Measurements from ENCODE around the gene CLGN. TPM values are rescaled to one million over a fixed set of nuclear protein-coding genes. Genes with fewer than 3 reads are reported as not detected.
"Not testable (repeated sequence)": the region's sequence is repeated elsewhere in the genome, so short reads cannot be mapped to it uniquely, and the experiment has no call there.

The CLGN gene
- total RNA-seq, 1 donor from 2014 or later, result 37.8 TPM

DNA sequence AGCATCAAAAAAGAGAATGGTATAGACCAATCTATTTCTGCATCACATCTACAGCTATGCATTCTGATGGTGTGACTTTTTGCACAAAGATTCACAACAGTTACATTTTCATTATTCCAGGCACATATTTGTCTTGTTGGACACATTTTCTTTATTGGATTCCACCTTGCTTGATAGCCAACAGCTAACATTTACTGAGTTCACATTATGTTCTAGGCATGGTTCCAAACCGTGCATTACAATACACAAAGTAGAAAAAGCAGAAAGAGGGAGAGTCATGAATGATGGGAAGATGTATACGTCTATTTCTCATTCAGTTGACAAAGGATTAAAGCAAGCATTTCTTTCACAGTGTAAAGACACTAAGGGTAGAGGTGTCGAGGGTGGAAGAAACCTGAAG is 22.9 kb upstream of the CLGN start:
- H3K4me1 Mint-ChIP-seq, result no peaks in the 10 kb centered on the region
- TF ChIP-seq EZH2 (IDR thresholded peaks at IDR 0.05), result no peak
- TF ChIP-seq, protein P1, sequence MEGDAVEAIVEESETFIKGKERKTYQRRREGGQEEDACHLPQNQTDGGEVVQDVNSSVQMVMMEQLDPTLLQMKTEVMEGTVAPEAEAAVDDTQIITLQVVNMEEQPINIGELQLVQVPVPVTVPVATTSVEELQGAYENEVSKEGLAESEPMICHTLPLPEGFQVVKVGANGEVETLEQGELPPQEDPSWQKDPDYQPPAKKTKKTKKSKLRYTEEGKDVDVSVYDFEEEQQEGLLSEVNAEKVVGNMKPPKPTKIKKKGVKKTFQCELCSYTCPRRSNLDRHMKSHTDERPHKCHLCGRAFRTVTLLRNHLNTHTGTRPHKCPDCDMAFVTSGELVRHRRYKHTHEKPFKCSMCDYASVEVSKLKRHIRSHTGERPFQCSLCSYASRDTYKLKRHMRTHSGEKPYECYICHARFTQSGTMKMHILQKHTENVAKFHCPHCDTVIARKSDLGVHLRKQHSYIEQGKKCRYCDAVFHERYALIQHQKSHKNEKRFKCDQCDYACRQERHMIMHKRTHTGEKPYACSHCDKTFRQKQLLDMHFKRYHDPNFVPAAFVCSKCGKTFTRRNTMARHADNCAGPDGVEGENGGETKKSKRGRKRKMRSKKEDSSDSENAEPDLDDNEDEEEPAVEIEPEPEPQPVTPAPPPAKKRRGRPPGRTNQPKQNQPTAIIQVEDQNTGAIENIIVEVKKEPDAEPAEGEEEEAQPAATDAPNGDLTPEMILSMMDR (IDR thresholded peaks at IDR 0.05), result no peak
- TF ChIP-seq EZH2phosphoT487 (IDR thresholded peaks at IDR 0.05), result no peak
- H3K9ac ChIP-seq, result no peak overlapping the region
- H3K4me2 ChIP-seq, result no peak overlapping the region
- H3F3A ChIP-seq (ENCODE audit: low read depth), result no peaks in the 10 kb centered on the region
- no peaks in the 10 kb centered on the region for H4K20me1 ChIP-seq (ENCODE audit: low read depth)
- H3K79me2 ChIP-seq (ENCODE audit: low read depth), result no peaks in the 10 kb centered on the region
- no peaks in the 10 kb centered on the region for H3K36me3 ChIP-seq
- no peaks in the 10 kb centered on the region for H3K36me3 Mint-ChIP-seq
- H2AFZ ChIP-seq (replicated peaks), result no peak overlapping the region
- H3K4me3 Mint-ChIP-seq, result no peak overlapping the region
- H3K9me3 ChIP-seq (ENCODE audit: low read depth), result no peaks in the 10 kb centered on the region
- H3K27me3 ChIP-seq, result peaks cover 26% of the 10 kb centered on the region
- H3K27ac Mint-ChIP-seq, result no peak overlapping the region
- H3K4me3 ChIP-seq, result no peak overlapping the region
- no peaks in the 10 kb centered on the region for H3K9me3 Mint-ChIP-seq
- peaks cover 2% of the 10 kb centered on the region for H3K27me3 Mint-ChIP-seq (ENCODE audit: insufficient read depth, low read depth)
- H3K27ac ChIP-seq, result no peak overlapping the region
- H3K4me1 ChIP-seq, result no peaks in the 10 kb centered on the region
- no peak for DNase-seq (ENCODE audit: low spot score)

DNA sequence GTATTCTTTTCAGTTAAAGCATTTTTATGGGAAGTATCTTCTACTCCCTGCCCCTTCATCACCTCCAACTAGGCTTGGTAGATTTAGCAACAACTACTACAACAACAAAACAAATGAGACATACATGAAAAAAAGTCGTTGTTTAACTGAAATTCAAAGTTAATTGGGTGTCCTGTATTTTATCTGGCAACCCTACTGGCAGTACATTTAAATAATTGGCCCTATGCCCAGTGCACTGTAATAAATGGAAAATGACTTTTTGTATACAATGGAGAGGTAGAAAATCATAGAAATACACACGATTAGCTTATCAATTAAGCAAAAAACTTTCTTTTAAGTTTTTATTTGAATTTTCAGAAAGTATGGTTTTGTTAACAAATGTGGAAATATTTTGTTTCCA is 21.4 kb upstream of the CLGN start:
- H3K79me2 ChIP-seq (ENCODE audit: low read depth), result no peaks in the 10 kb centered on the region
- Mint-ChIP-seq H3K36me3 (no peaks in the 10 kb centered on the region), H3K4me1 (no peaks in the 10 kb centered on the region), H3K27ac (no peak overlapping the region), H3K27me3 (ENCODE audit: insufficient read depth, low read depth) (peaks cover 4% of the 10 kb centered on the region), H3K4me3 (no peak overlapping the region), H3K9me3 (no peaks in the 10 kb centered on the region)
- DNase-seq (ENCODE audit: low spot score), result no peak
- no peak overlapping the region for H3K27ac ChIP-seq
- H3K4me1 ChIP-seq, result no peaks in the 10 kb centered on the region
- H3K4me3 ChIP-seq, result no peak overlapping the region
- no peak overlapping the region for H3K9ac ChIP-seq
- no peaks in the 10 kb centered on the region for H3F3A ChIP-seq (ENCODE audit: low read depth)
- no peaks in the 10 kb centered on the region for H4K20me1 ChIP-seq (ENCODE audit: low read depth)
- H3K9me3 ChIP-seq (ENCODE audit: low read depth), result no peaks in the 10 kb centered on the region
- TF ChIP-seq, protein P1 (IDR thresholded peaks at IDR 0.05), result no peak
- TF ChIP-seq EZH2phosphoT487 (IDR thresholded peaks at IDR 0.05) (no peak), EZH2 (IDR thresholded peaks at IDR 0.05) (no peak)
- H3K4me2 ChIP-seq, result no peak overlapping the region
- H3K27me3 ChIP-seq, result peaks cover 13% of the 10 kb centered on the region
- H3K36me3 ChIP-seq, result no peaks in the 10 kb centered on the region
- no peak overlapping the region for H2AFZ ChIP-seq (replicated peaks)

GRCh38 chr4:140448162-140448561 is 20.7 kb upstream of the CLGN start:
- H3K36me3 ChIP-seq, result no peaks in the 10 kb centered on the region
- no peak overlapping the region for H3K4me2 ChIP-seq
- H2AFZ ChIP-seq (replicated peaks), result no peak overlapping the region
- H3K4me3 ChIP-seq, result no peak overlapping the region
- Mint-ChIP-seq H3K27ac (no peak overlapping the region), H3K36me3 (no peaks in the 10 kb centered on the region), H3K4me3 (no peak overlapping the region), H3K27me3 (ENCODE audit: insufficient read depth, low read depth) (peaks cover 4% of the 10 kb centered on the region), H3K9me3 (no peaks in the 10 kb centered on the region), H3K4me1 (no peaks in the 10 kb centered on the region)
- H3K9me3 ChIP-seq (ENCODE audit: low read depth), result no peaks in the 10 kb centered on the region
- H3K27me3 ChIP-seq, result peaks cover 9% of the 10 kb centered on the region
- no peaks in the 10 kb centered on the region for H3K4me1 ChIP-seq
- no peaks in the 10 kb centered on the region for H3K79me2 ChIP-seq (ENCODE audit: low read depth)
- H3F3A ChIP-seq (ENCODE audit: low read depth), result no peaks in the 10 kb centered on the region
- no peak for TF ChIP-seq EZH2phosphoT487 (IDR thresholded peaks at IDR 0.05)
- no peak for TF ChIP-seq EZH2 (IDR thresholded peaks at IDR 0.05)
- TF ChIP-seq, protein P1 (IDR thresholded peaks at IDR 0.05), result no peak
- H3K9ac ChIP-seq, result no peak overlapping the region
- H3K27ac ChIP-seq, result no peak overlapping the region
- H4K20me1 ChIP-seq (ENCODE audit: low read depth), result no peaks in the 10 kb centered on the region
- DNase-seq (ENCODE audit: low spot score), result no peak

DNA sequence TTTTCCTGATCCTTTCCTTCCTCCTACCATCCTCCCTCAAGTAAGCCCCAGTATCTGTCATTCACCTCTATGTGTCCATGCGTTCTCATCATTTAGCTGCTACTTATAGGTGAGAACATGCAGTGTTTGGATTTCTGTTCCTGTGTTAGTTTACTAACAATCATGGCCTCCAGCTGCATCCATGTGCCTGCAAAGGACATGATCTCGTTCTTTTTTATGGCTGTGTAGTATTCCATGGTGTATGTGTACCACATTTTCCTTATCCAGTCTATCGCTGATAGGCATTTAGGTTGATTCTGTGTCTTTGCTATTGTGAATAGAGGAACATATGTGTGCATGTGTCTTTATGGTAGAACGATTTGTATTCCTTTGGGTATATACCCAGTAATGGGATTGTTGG is 16.9 kb upstream of the CLGN start:
- H3K27ac Mint-ChIP-seq, result not testable (repeated sequence)

More for the DNA sequence above, 16.9 kb upstream of the CLGN start:
- not testable (repeated sequence) for H3K9ac ChIP-seq; H3K4me3 ChIP-seq; H3K9me3 ChIP-seq (ENCODE audit: low read depth); H3K27me3 Mint-ChIP-seq (ENCODE audit: insufficient read depth, low read depth); H3K79me2 ChIP-seq (ENCODE audit: low read depth); H3K36me3 ChIP-seq; H2AFZ ChIP-seq (replicated peaks); H4K20me1 ChIP-seq (ENCODE audit: low read depth); H3K4me1 ChIP-seq; H3K9me3 Mint-ChIP-seq; H3K27me3 ChIP-seq; H3K4me2 ChIP-seq; H3K4me3 Mint-ChIP-seq; H3K27ac ChIP-seq; H3K4me1 Mint-ChIP-seq; DNase-seq (ENCODE audit: low spot score); H3K36me3 Mint-ChIP-seq; H3F3A ChIP-seq (ENCODE audit: low read depth)
